Measurements from ENCODE around the gene IKZF1. TPM values are rescaled to one million over a fixed set of nuclear protein-coding genes. Genes with fewer than 3 reads are reported as not detected.

Gene IKZF1
- total and polyA plus RNA-seq, 2 of the 13 experiments (the other 11 are each of a cell fraction or from before 2014, with no cell fraction given), result not detected

- TF ChIP-seq GPBP1L1 (CRISPR knock-in tag; IDR thresholded peaks at IDR 0.05) (no peak), CERS6 (CRISPR knock-in tag; IDR thresholded peaks at IDR 0.05) (no peak), ZNF746 (CRISPR knock-in tag; IDR thresholded peaks at IDR 0.05) (no peak), NR2F2 (IDR thresholded peaks at IDR 0.05; ENCODE audit: borderline replicate concordance, low read depth) (no peak), ZNF574 (CRISPR knock-in tag; IDR thresholded peaks at IDR 0.05) (no peak), BRF2 (CRISPR knock-in tag; IDR thresholded peaks at IDR 0.05) (no peak), ZBTB38 (CRISPR knock-in tag; IDR thresholded peaks at IDR 0.05) (no peak), ZNF550 (CRISPR knock-in tag; IDR thresholded peaks at IDR 0.05; ENCODE audit: borderline replicate concordance) (no peak), ZBTB3 (CRISPR knock-in tag; IDR thresholded peaks at IDR 0.05; ENCODE audit: borderline replicate concordance, low read depth) (no peak), ZSCAN31 (CRISPR knock-in tag; IDR thresholded peaks at IDR 0.05; ENCODE audit: low read depth) (no peak)
Measured at GRCh38 chr7:50377356-50377755, 72.8 kb downstream of the IKZF1 start (continued).
